ENCODE results near the gene RSAD2. TPM values are rescaled to one million over a fixed set of nuclear protein-coding genes. Genes with fewer than 3 reads are reported as not detected.
"Not testable (repeated sequence)": the region's sequence is repeated elsewhere in the genome, so short reads cannot be mapped to it uniquely, and the experiment has no call there.

RSAD2 gene
- total and polyA plus RNA-seq, 2 donors (not counting 1 experiment from before 2014, with no cell fraction given): 0.17 to 1.7 TPM

GRCh38 chr2:6934758-6935651 lies 57.4 kb downstream of the RSAD2 start:
- H3K27ac ChIP-seq (ENCODE audit: insufficient read depth, low read length): no peak overlapping the region
- no peak overlapping the region for H3K9ac ChIP-seq (ENCODE audit: insufficient read depth, low read length)
- no peak for DNase-seq (ENCODE audit: low read depth in 2 of 2)
- H2AFZ ChIP-seq (ENCODE audit: low read length): no peak overlapping the region
- no peak overlapping the region for H3K4me3 ChIP-seq (replicated peaks in 1 of 4; ENCODE audit: control extremely low read depth in 1 of 4, insufficient read depth in 1 of 4, low read depth in 3 of 4, low read length in 4 of 4)
- H3K4me1 ChIP-seq (ENCODE audit: control insufficient read depth, extremely low read depth, insufficient read depth, low read length): no peaks in the 10 kb centered on the region
- H4K20me1 ChIP-seq (ENCODE audit: control insufficient read depth, extremely low read depth, insufficient read depth, low read length): no peaks in the 10 kb centered on the region
- H3K36me3 ChIP-seq (ENCODE audit: control insufficient read depth, insufficient read depth, low read length): no peaks in the 10 kb centered on the region
- no peaks in the 10 kb centered on the region for H3K27me3 ChIP-seq (ENCODE audit: control insufficient read depth, insufficient read depth, low read length)
- H3K9me3 ChIP-seq (ENCODE audit: control insufficient read depth, insufficient read depth, low read depth, low read length): no peaks in the 10 kb centered on the region
- no peaks in the 10 kb centered on the region for H3K79me2 ChIP-seq (ENCODE audit: control insufficient read depth, insufficient read depth, low read length)
- TF ChIP-seq CTCF (conservative IDR thresholded peaks at IDR 0.05 in 1 of 2, IDR thresholded peaks at IDR 0.05 in 1 of 2; ENCODE audit: low read depth in 1 of 2, low read length in 2 of 2) (no peak), EZH2 (IDR thresholded peaks at IDR 0.05; ENCODE audit: low read length, missing control alignments) (no peak)
- no peak overlapping the region for H3K4me2 ChIP-seq (ENCODE audit: extremely low read depth, insufficient read depth, low read length)

- H3K4me1 ChIP-seq (ENCODE audit: control insufficient read depth, extremely low read depth, insufficient read depth, low read length): not testable (repeated sequence)
Measured at GRCh38 chr2:6935652-6936020, 58.1 kb downstream of the RSAD2 start.

GRCh38 chr2:6937157-6937556 lies 59.6 kb downstream of the RSAD2 start:
- no peaks in the 10 kb centered on the region for H4K20me1 ChIP-seq (ENCODE audit: control insufficient read depth, extremely low read depth, insufficient read depth, low read length)
- no peak overlapping the region for H2AFZ ChIP-seq (ENCODE audit: low read length)
- H3K36me3 ChIP-seq (ENCODE audit: control insufficient read depth, insufficient read depth, low read length): no peaks in the 10 kb centered on the region
- peaks cover 3% of the 10 kb centered on the region for H3K27me3 ChIP-seq (ENCODE audit: control insufficient read depth, insufficient read depth, low read length)
- no peak overlapping the region for H3K4me3 ChIP-seq (replicated peaks in 1 of 4; ENCODE audit: control extremely low read depth in 1 of 4, insufficient read depth in 1 of 4, low read depth in 3 of 4, low read length in 4 of 4)
- no peak overlapping the region for H3K27ac ChIP-seq (ENCODE audit: insufficient read depth, low read length)
- no peak overlapping the region for H3K4me2 ChIP-seq (ENCODE audit: extremely low read depth, insufficient read depth, low read length)
- H3K9me3 ChIP-seq (ENCODE audit: control insufficient read depth, insufficient read depth, low read depth, low read length): no peaks in the 10 kb centered on the region
- H3K79me2 ChIP-seq (ENCODE audit: control insufficient read depth, insufficient read depth, low read length): no peaks in the 10 kb centered on the region
- TF ChIP-seq CTCF (conservative IDR thresholded peaks at IDR 0.05 in 1 of 2, IDR thresholded peaks at IDR 0.05 in 1 of 2; ENCODE audit: low read depth in 1 of 2, low read length in 2 of 2) (no peak), EZH2 (IDR thresholded peaks at IDR 0.05; ENCODE audit: low read length, missing control alignments) (no peak)
- no peak overlapping the region for H3K9ac ChIP-seq (ENCODE audit: insufficient read depth, low read length)
- DNase-seq (ENCODE audit: low read depth in 2 of 2): no peak
- H3K4me1 ChIP-seq (ENCODE audit: control insufficient read depth, extremely low read depth, insufficient read depth, low read length): no peaks in the 10 kb centered on the region

More at GRCh38 chr2:6935652-6936020, 58.1 kb downstream of the RSAD2 start:
- not testable (repeated sequence) for H2AFZ ChIP-seq (ENCODE audit: low read length); H3K9me3 ChIP-seq (ENCODE audit: control insufficient read depth, insufficient read depth, low read depth, low read length); H3K36me3 ChIP-seq (ENCODE audit: control insufficient read depth, insufficient read depth, low read length); DNase-seq (ENCODE audit: low read depth in 2 of 2); H3K4me3 ChIP-seq (replicated peaks in 1 of 4; ENCODE audit: control extremely low read depth in 1 of 4, insufficient read depth in 1 of 4, low read depth in 3 of 4, low read length in 4 of 4); H4K20me1 ChIP-seq (ENCODE audit: control insufficient read depth, extremely low read depth, insufficient read depth, low read length); H3K27ac ChIP-seq (ENCODE audit: insufficient read depth, low read length); H3K27me3 ChIP-seq (ENCODE audit: control insufficient read depth, insufficient read depth, low read length); H3K9ac ChIP-seq (ENCODE audit: insufficient read depth, low read length); H3K79me2 ChIP-seq (ENCODE audit: control insufficient read depth, insufficient read depth, low read length); H3K4me2 ChIP-seq (ENCODE audit: extremely low read depth, insufficient read depth, low read length)
